COLO668 (cell line): ENCODE results near the gene XPO1.
"Not testable (repeated sequence)": the region's sequence is repeated elsewhere in the genome, so short reads cannot be mapped to it uniquely, and the experiment has no call there.

ENCODE experiments used
- DNase-seq: peaks from one replicate; lab custom pipeline; 2025; ENCODE audit not compliant: unreplicated experiment; lab: John Stamatoyannopoulos, UW

Gene XPO1, protein sequence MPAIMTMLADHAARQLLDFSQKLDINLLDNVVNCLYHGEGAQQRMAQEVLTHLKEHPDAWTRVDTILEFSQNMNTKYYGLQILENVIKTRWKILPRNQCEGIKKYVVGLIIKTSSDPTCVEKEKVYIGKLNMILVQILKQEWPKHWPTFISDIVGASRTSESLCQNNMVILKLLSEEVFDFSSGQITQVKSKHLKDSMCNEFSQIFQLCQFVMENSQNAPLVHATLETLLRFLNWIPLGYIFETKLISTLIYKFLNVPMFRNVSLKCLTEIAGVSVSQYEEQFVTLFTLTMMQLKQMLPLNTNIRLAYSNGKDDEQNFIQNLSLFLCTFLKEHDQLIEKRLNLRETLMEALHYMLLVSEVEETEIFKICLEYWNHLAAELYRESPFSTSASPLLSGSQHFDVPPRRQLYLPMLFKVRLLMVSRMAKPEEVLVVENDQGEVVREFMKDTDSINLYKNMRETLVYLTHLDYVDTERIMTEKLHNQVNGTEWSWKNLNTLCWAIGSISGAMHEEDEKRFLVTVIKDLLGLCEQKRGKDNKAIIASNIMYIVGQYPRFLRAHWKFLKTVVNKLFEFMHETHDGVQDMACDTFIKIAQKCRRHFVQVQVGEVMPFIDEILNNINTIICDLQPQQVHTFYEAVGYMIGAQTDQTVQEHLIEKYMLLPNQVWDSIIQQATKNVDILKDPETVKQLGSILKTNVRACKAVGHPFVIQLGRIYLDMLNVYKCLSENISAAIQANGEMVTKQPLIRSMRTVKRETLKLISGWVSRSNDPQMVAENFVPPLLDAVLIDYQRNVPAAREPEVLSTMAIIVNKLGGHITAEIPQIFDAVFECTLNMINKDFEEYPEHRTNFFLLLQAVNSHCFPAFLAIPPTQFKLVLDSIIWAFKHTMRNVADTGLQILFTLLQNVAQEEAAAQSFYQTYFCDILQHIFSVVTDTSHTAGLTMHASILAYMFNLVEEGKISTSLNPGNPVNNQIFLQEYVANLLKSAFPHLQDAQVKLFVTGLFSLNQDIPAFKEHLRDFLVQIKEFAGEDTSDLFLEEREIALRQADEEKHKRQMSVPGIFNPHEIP (N-terminal part only)

DNA sequence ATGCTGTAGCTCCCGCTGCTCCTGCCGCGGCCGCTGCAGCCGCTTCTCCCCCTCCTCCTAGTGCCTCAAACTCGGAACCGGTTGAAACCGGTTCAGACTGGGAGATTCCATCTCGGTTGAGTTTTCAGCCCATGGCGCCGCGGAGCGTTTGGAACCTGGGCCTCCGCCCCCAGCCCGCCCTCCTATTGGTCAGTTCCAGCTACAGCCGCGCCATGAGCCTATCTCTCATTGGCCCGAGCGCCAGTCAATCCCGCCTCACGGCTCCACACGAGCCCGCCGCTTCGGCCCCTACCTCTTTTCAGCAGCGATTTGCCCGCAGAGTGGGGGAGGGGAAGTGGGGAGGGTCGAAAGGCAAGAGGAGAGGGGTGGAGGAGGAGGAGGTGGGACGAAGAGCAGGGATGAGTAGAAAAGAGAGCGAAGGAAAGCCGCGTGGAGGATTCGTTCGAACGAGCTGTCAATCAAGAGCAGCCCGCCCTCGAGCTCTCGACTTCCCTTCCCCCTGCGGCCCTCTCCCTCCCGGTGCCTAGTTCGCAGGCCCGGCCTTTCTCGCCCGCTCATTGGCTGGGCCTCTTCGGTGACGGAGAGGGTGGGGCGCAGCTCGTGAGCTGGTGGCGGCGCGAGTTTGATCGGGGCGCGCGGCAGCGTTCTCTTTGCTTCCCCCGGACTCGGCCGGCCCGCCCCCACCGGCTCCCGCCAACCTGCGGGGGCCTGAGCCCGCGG lies at the start of gene XPO1:
Gene XPO1, minus strand, starts transcription at position 157 of the 720 bp plus-strand sequence. CDS start 4,459 bp downstream, outside the sequence.
- DNase-seq, result peak; percentile 99

DNA sequence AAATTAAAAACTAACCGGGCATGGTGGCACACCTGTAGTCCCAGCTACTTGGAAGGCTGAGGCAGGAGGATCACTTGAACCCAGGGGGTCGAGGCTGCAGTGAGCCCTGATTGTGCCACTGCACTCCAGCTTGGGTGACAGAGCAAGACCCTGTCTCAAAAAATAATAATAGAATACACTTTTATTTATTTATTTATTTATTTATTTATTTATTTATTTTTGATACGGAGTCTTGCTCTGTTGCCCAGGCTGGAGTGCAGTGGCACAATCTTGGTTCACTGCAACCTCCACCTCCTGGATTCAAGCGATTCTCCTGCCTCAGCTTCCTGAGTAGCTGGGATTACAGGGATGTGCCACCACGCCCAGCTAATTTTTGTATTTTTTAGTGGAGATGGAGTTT lies 48.8 kb upstream of the XPO1 start:
- DNase-seq, result not testable (repeated sequence)

DNA sequence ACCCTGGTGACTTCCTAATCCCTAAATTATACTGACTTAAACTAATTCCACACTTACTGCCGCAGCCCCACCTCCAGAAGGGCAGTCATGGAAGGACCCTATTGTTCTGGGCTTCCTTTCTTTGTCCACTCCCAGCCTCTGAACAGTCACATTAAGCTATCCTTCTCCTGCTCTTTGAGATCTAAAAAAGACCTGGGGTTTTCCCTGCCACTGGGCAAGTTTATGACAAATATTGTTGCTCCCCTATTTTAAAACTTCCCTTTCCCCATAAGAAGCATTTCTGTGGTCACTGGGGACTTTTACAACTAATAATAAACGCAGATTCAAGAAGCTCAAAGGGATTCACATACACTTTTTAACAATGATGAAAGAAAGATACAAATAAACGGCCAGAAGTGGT lies 47.2 kb upstream of the XPO1 start:
- no peak for DNase-seq

DNA sequence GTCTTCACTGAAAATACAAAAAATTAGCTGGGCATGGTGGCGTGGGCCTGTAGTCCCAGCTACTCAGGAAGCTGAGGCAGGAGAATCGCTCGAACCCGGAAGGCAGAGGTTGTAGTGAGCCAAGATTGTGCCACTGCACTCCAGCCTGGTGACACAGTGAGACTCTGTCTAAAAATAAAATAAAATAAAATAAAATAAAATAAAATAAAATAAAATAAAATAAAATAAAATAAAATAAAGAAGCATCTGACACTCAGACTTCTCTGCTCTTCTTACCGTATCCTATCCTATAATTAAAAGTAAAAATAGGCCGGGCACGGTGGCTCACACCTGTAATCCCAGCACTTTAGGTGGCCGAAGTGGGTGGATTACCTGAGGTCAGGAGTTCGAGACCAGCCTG lies 46.2 kb upstream of the XPO1 start:
- not testable (repeated sequence) for DNase-seq

DNA sequence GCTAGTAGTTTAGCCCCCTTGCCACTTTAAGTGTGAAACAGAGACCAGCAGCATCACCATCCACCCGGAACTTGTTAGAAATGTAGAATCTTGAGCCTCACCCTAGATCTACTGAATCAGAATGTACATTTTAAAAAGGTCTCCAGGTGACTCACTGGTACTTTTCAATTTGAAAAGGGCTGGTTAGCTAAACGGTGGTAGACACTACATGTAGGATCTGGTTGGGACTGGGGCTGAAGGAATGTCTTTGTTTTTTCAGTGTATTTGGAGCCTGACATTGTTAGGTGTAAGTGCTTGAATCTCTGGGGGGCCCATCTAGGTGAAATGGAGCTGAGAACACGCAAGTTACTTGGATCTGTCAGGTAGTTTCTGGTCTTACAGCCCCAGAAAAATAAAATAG lies 44.0 kb upstream of the XPO1 start:
- no peak for DNase-seq

DNA sequence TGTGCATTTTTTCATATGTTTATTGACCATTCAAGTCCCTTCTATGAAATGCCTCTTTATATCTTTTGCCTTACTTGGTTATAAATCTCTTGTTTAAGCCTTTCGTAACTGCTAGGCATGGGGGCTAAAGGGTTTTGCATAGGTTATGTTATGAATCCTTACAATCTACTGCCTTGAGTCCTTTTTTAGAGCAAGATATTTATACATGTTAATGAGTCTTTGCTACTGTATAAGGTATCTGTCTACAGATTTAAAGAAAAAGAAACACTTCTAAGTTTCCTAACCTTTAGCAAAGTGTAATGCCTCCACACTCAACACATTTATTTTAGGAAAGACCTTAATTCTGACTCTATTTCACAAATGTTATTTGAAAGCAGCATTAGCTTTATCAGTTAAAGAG lies 43.6 kb upstream of the XPO1 start:
- no peak for DNase-seq

DNA sequence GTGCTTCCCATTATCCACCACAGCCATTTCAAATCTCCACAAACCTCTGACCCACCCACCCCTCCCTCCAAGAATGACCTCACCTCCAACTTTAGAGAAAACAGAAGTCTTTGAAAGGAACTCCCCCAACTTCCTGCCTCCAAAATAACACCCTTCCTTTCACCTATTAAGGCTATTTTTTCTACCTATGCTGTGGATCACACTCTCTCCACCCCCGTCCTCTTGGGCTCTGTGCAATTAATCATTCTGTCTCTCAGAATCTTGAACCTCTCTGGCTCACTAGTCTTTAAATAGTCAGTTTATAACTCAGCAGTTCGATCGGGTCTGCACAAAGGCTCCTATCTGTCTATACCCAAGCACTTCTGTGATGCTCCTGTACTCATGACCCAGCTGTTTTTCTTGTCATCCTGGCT lies 37.3 kb upstream of the XPO1 start:
- no peak for DNase-seq

DNA sequence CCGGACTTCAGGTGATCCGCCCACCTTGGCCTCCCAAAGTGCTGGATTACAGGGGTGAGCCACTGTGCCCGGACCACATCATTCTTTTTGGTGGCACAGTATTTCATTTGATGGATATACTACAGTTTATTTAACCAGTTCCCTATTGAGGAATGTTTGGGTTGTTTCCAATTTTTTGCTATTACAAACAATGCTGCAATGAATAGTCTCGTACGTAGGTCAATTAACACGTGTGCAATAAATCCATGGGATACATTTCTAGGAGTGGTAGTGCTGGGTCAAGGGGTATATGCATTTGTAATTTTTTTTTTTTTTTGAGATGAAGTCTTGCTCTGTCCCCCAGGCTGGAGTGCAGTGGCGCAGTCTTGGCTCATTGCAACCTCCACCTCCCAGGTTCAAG lies 28.4 kb upstream of the XPO1 start:
- DNase-seq, result no peak

DNA sequence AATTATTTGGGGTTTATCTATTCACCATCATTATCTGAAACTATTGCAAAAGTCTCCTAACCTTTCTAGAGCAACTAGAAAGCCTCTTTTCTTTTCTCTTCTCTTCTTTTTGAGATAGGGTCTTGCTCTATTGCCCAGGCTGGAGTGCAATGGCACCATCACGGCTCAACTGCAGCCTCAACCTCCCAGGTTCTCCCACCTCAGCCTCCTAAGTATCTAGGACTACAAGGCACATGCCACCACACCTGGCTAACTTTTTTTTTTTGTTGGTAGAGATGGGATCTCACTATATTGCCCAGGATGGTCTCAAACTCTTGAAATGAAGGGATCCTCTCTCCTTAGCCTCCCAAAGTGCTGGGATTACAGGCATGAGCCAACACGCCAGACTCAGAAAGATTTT lies 24.5 kb upstream of the XPO1 start:
- no peak for DNase-seq

DNA sequence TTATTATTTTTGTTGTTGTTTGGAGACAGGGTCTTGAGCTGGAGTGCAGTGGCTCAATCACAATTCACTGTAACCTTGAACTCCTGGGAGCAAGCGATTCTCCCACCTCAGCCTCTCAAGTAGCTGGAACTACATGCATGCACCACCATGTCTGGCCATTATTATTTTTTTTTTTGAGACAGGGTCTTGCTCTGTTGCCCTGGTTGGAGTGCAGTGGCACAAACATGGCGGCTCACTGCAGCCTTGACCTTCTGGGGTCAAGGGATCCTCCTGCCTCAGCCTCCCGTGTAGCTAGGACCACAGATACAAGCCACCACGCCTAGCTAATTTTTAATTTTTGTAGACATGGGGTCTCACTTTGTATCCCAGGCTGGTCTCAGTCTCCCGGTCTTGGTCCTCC lies 20.0 kb upstream of the XPO1 start:
- DNase-seq, result no peak

DNA sequence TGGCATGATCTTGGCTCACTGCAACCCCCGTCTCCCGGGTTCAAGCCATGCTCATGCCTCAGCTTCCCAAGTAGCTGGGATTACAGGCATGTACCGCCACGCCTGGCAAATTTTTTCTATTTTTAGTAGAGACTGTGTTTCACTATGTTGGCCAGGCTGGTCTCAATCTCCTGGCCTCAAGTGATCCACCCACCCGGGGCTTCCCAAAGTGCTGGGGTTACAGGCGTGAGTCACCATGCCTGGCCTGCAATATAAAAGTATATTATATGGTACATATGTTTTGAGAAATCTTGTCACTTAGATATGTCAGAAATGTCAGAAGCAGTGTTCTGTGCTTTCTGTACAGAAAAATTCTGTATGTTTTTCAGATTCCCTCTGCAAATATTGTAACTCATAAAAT lies 19.2 kb upstream of the XPO1 start:
- no peak for DNase-seq

DNA sequence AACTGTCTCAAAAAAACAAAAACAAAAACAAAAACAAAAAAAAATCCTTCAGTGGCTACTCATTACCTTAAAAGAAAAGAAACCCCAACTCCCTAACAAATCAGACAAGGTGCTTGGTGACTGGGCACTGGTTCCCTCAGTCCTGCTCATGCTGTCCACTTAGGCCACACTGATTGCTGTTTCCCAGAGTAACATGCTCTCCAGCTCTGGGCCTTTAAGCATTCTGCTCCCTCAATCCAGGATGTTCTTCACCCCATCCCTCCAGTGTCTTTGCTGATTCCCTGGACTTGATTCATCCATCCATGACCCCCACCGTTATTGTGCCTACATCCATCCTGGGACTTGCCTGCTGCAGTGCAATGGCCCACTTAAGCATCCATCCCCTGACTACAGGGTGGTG lies 16.4 kb upstream of the XPO1 start:
- no peak for DNase-seq

DNA sequence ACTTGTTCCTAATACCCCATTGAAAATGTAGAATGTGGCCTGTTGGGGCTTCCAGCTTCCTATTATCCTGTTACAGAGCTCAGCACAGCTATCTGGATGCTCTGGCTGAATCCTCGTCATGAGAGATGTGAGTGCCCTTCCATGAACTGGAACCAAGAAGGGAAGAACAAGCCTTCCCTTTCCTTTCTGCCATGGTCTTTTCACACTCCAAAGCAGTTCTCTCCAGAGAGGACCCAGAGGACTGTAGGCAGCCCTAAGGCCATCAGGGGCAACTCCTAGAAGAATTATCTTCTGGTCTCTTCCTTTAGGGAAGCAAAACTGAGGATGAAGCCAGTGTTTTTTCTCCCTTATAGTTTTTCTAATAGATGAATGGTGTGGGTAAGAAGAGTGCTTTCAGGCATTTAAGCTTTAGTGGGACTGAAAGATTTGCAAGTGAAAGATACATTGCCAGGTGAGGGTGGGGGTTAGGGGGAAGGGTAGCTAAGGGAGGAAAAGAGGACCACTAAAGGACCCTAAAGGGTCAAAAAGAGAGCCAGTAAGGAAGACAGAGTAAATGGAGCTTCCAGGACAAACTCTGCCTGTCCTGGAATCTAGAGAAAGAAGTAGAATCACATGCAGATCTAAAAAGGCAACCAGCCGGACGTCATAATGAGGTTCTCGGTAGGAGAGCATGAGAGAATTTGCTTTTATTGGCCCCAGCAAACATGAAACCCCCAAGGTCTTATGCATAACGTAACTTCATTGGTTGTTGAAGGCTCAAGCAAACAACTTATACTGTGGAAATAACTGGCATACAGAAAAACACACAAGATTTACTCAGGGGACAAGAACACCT lies 12.4 kb upstream of the XPO1 start:
- no peak for DNase-seq

DNA sequence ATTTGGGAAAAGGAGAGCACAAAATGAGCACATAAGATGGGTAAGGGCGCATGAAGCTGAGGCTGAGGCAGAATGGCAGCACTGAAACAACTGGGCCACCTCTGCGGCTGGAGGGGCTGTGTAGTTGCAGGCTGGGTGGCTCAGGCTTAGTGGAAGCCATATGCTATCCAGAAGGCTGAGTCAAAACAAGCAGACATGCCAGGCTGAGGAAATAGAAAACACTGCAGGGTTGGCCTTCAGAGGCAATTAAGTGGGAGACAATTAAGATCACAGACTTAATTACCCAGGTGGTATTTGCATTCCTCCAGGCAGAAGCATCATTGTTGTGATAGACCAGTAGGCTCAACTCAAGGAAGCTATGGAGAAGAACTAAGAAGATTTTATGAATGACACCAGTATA lies 11.4 kb upstream of the XPO1 start:
- DNase-seq, result no peak

DNA sequence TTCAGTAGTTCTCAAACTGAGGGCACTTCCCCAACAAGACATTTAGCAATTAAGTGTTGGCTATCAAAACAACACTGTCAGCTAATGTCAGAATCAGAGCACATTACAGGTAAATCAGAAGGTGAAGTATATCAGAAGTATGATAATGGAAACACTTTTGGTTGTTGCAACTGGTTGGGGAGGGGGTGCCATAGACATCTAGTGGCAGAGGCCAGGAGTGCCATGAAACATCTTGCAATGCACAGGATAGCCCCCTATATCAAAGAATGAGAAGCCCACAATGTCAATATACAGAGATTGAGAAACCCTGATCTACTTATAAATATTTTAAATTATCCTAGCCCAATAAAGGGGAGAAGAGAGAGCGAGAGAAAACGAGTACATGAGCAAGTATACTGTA lies 4.9 kb upstream of the XPO1 start:
- no peak for DNase-seq

DNA sequence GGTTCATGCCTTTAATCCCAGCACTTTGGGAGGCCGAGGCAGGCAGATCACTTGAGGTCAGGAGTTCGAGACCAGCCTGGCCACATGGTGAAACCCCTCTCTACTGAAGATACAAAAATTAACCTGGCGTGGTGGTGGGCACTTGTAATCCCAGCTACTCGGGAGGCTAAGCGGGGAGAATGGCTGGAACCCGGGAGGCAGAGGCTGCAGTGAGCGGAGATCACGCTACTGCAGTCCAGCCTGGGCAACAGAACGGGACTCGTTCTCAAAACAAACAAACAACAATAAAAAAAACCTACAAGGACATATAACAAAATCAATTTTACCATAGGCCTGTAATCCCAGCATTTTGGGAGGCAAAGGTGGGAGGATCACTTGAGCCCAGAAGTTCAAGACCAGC lies 2.0 kb upstream of the XPO1 start:
- not testable (repeated sequence) for DNase-seq

DNA sequence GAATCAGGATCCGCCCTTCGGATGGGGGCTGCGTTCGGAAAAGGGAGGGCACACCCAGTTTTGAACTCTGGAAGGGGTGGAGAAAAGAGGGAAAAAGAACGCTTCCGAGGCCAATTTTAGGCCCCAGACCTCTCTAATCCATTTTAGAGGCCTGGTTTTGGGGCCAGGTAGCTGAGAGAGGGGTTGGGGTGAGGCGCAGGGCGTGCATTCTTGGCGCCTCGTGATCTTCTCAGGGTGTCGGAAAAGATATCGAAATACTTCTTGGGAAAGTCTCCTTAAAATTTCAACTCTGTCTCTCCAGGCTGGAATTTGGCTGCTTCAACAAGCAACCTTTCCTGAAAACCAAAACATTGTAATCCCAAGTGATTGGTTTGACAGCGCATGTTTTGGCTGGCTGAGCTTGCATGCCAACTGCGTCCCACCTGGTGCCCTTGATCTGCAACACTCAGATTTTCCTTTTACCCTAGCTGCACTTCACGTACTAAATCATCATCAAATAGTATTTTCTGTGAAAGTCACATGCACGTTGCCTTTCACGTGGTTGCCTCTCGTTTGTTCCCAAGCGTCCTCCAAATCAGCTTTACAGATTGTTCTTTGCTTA lies 864 bp upstream of the XPO1 start:
- peak; percentile 44 for DNase-seq

DNA sequence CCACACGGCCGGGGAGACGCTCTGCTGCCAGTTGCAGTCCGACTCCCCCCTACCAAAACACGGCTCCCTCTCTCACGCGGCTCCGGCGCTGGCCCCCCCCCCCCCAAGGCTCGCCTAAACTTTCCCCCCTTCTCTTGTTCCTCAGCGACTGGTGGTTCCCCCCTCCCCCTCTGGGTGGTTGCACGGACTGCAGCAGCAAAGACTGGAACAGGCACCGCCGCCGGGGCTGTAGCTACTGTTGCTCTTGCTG lies 281 bp downstream of the XPO1 start:
- no peak for DNase-seq

DNA sequence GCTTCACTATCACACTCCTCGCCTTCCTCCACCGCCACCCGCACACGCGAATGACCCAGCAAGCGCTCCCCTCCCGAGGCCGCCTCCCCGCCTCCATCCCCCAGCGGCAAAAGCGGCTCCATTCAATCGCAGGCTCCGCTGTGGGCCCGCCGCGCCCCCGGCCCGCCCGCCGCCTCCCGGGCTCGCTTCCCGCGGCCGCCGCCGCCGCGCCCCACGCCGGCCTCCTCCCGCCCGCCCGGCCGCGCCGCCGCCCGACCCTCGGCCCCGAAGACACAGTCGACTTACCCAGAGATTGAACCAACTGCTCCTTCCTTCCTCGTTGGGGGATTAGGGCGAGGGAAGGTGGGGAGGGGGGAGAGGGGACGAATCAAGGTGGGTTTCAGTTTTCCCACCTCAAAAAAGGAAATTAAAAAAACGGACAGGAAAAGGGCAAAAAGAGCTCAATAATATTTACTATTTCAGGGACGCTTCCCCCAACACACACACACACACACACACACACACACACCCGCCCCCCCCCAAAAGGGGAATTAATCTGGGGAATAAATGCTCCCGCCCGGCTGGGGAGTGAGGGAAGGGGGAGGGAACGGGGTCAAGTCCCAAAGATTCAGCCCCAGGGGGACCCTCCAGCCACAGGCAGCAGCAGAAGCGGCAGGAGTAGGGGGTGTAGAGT lies 743 bp downstream of the XPO1 start:
- peak; percentile 58 for DNase-seq
